Activated T-helper 17 cell treated with anti-CD3 and anti-CD28 coated beads, Interleukin-2, amount 50 U/mL, for 72 hours (primary cell): Measurements from ENCODE around the gene HRG. TPM values are rescaled to one million over a fixed set of nuclear protein-coding genes. Genes with fewer than 3 reads are reported as not detected.
A peak's percentile ranks its signal among the peaks of the same experiment; 100 is the strongest.

Source experiments
- ATAC-seq: fragments of 150-1000 bp; cut with Tn5 transposase; replicated peaks from 2 replicates; pipeline ENCODE4 v1.10.0; 2021; ENCODE audit warnings: mild to moderate bottlenecking, moderate library complexity
- H3K27ac Mint-ChIP-seq: one replicate; pipeline ENCODE4 v1.8.0; 2022; ENCODE audit warnings: mixed read lengths
- H3K27me3 Mint-ChIP-seq: one replicate; pipeline ENCODE4 v1.8.0; 2022; ENCODE audit warnings: mixed read lengths
- H3K36me3 Mint-ChIP-seq: one replicate; pipeline ENCODE4 v1.8.0; 2022; ENCODE audit warnings: low read depth, mild to moderate bottlenecking, mixed read lengths
- H3K4me1 Mint-ChIP-seq: one replicate; pipeline ENCODE4 v1.8.0; 2022; ENCODE audit warnings: mixed read lengths
- H3K4me3 Mint-ChIP-seq: one replicate; pipeline ENCODE4 v1.8.0; 2022; ENCODE audit warnings: mild to moderate bottlenecking, mixed read lengths
- H3K9me3 Mint-ChIP-seq: one replicate; pipeline ENCODE4 v1.8.0; 2022; ENCODE audit warnings: mixed read lengths
- total RNA-seq, 2 donors: library from RNA; stranded (reverse); gene quantifications; one replicate each; pipeline ENCODE4 v1.2.3, GENCODE V29; 2022

HRG gene, protein sequence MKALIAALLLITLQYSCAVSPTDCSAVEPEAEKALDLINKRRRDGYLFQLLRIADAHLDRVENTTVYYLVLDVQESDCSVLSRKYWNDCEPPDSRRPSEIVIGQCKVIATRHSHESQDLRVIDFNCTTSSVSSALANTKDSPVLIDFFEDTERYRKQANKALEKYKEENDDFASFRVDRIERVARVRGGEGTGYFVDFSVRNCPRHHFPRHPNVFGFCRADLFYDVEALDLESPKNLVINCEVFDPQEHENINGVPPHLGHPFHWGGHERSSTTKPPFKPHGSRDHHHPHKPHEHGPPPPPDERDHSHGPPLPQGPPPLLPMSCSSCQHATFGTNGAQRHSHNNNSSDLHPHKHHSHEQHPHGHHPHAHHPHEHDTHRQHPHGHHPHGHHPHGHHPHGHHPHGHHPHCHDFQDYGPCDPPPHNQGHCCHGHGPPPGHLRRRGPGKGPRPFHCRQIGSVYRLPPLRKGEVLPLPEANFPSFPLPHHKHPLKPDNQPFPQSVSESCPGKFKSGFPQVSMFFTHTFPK
- not detected for total RNA-seq

DNA sequence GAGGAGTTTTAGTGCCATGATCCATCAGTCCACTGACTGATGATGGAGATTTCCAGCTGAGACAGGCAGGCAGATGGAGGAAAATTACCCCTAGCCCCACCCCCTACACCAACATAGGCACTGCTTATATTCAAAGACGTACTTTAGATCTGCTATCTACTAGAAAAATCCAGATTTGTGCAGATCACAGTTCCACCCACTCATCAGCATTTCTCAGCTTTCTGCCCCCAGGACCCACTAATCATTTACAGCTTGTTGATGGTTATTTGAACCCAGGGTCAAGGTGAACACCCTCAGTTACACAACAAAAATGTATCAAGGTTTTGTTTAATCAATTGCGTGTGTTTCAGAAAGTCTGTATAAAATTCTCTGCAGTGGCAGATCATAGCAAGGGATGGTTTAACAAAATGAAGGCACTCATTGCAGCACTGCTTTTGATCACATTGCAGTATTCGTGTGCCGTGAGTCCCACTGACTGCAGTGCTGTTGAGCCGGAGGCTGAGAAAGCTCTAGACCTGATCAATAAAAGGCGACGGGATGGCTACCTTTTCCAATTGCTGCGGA lies at the start of gene HRG:
Gene HRG, plus strand, starts transcription at position 390 of the 564 bp plus-strand sequence. Its CDS starts 18 bp downstream, at position 408.
- Mint-ChIP-seq H3K9me3 (no peaks in the 10 kb centered on the region), H3K4me1 (peaks cover 9% of the 10 kb centered on the region), H3K36me3 (no peaks in the 10 kb centered on the region), H3K27ac (no peak within 1 kb of the TSS), H3K27me3 (peaks cover 5% of the 10 kb centered on the region), H3K4me3 (no peak within 1 kb of the TSS)
- no peak for ATAC-seq

DNA sequence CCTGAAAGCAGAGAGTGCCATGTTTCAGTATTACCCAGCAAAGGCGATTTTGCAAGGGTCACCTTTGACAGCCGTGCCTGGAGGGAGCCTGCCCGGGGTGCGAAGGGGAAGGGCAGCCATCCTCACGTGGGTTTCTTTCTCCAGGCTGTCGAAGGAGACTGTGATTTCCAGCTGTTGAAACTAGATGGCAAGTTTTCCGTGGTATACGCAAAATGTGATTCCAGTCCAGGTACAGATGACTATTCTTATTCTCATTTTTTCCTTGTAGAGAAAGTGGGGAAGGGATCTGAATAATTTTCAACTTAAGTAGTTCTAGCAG lies 49.6 kb upstream of the HRG start:
- no peak for ATAC-seq
- no peak overlapping the region for H3K27ac Mint-ChIP-seq
- H3K27me3 Mint-ChIP-seq: peaks cover 22% of the 10 kb centered on the region
- H3K36me3 Mint-ChIP-seq: no peaks in the 10 kb centered on the region
- H3K9me3 Mint-ChIP-seq: no peaks in the 10 kb centered on the region
- H3K4me1 Mint-ChIP-seq: peaks cover 15% of the 10 kb centered on the region
- peak overlapping the region; percentile 75 for H3K4me3 Mint-ChIP-seq

DNA sequence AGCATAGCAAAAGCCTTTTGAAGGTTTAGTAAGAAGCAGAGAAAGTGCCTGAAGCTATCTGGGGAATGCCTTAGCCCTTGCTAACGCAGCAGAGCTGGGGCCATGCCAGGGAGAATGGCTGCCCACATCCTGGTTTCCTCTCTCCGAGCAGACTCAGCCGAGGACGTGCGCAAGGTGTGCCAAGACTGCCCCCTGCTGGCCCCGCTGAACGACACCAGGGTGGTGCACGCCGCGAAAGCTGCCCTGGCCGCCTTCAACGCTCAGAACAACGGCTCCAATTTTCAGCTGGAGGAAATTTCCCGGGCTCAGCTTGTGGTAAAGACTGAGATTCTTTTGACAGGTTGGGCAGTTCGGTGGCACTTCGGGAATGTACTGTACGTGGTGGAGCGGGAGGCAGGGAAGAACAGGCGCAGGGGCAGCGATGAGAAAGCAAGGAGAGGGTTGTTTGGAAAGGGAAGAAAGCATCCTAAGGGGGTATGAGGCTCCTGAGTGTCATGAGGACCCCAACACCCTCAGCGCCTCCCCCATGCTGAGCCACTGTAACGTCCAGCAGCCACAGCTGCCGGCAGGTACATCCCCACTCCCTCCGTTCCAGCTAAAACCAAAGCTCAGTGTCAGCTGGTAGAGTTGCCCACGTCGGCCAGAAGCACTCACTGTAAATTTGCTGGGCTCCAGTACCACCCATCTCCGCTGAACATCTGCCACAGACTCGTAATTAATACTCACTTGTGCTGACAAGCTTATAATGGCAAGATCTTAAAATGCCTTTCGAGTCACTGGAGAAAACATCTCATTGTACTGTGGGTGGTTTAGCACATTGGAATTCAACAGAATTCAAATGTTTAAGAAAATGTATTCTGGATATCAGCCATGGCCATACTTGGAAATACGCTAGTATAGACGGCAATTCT lies 48.5 kb upstream of the HRG start:
- peaks cover 15% of the 10 kb centered on the region for H3K4me1 Mint-ChIP-seq
- H3K36me3 Mint-ChIP-seq: no peaks in the 10 kb centered on the region
- no peaks in the 10 kb centered on the region for H3K9me3 Mint-ChIP-seq
- H3K27ac Mint-ChIP-seq: peak overlapping the region; percentile 36
- peak; percentile 99 for ATAC-seq
- peak overlapping the region; percentile 75 for H3K4me3 Mint-ChIP-seq
- peaks cover 27% of the 10 kb centered on the region for H3K27me3 Mint-ChIP-seq

DNA sequence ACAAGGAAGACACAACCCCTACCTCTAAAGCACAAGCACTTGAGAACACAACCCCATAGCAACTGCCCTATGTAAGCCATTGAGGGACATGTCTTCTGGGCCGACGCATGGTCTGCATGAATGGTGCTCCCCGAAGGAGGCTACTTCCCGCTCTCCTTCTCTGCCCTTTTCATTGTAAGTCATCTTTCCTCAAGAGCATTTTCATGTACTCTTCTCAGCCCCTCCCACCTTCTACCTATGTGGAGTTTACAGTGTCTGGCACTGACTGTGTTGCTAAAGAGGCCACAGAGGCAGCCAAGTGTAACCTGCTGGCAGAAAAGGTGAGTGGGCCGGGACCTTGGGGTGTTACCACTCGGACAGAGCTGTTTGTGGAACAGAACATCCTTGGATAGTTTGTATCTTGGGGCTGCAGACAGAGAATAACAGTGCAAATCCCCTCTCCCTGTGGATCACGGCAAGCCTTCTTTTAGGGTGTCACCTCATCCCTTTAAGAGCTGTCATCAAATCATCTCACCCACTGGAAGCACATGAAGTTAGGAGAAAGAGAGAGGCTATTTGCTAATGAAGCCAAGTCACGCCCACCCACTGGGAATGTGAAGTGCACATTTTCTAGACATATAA lies 47.4 kb upstream of the HRG start:
- Mint-ChIP-seq H3K4me1 (peaks cover 15% of the 10 kb centered on the region), H3K27me3 (peaks cover 32% of the 10 kb centered on the region), H3K27ac (no peak overlapping the region), H3K36me3 (no peaks in the 10 kb centered on the region), H3K9me3 (no peaks in the 10 kb centered on the region), H3K4me3 (peak overlapping the region; percentile 75)
- no peak for ATAC-seq

DNA sequence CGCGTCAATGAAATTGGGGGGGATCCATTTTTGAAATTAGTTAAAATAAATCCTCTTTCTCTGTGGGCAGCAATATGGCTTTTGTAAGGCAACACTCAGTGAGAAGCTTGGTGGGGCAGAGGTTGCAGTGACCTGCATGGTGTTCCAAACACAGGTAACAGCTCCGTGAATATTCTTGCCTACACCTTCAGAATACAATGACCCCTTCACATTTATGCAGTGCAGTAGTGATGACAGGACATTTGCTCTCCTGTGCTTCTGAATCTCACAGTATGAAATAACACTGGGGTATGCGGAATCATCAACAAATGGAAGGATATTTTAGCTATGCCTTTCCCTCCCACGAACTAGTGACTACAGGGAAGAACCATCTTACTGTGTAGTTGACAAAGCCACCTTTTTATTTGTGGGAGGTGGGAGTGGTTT lies 46.0 kb upstream of the HRG start:
- Mint-ChIP-seq H3K9me3 (no peaks in the 10 kb centered on the region), H3K4me1 (peaks cover 9% of the 10 kb centered on the region), H3K4me3 (no peak overlapping the region), H3K36me3 (no peaks in the 10 kb centered on the region), H3K27me3 (peaks cover 31% of the 10 kb centered on the region), H3K27ac (no peak overlapping the region)
- no peak for ATAC-seq

DNA sequence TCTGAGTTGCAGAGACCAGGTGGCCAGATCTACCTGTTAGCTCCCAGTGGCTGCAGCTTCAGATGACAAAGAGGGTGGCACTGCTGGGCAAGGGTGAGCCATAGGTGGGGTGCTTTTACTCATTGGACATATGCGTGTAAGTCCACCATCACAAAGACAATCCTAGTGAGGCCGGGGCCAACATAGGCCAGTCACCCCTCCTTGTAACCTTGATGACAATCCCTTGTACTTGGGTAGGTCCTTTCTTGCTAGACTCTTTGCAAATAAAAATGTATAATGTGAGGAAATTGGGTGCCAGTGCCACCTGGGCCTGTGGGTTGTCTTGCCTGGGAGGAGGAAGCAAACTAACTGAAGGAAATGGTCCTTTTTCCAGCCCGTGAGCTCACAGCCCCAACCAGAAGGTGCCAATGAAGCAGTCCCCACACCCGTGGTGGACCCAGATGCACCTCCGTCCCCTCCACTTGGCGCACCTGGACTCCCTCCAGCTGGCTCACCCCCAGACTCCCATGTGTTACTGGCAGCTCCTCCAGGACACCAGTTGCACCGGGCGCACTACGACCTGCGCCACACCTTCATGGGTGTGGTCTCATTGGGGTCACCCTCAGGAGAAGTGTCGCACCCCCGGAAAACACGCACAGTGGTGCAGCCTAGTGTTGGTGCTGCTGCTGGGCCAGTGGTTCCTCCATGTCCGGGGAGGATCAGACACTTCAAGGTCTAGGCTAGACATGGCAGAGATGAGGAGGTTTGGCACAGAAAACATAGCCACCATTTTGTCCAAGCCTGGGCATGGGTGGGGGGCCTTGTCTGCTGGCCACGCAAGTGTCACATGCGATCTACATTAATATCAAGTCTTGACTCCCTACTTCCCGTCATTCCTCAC lies 45.4 kb upstream of the HRG start:
- H3K4me3 Mint-ChIP-seq: no peak overlapping the region
- no peaks in the 10 kb centered on the region for H3K36me3 Mint-ChIP-seq
- H3K9me3 Mint-ChIP-seq: no peaks in the 10 kb centered on the region
- H3K27me3 Mint-ChIP-seq: peaks cover 28% of the 10 kb centered on the region
- no peak overlapping the region for H3K27ac Mint-ChIP-seq
- H3K4me1 Mint-ChIP-seq: peaks cover 6% of the 10 kb centered on the region
- no peak for ATAC-seq

DNA sequence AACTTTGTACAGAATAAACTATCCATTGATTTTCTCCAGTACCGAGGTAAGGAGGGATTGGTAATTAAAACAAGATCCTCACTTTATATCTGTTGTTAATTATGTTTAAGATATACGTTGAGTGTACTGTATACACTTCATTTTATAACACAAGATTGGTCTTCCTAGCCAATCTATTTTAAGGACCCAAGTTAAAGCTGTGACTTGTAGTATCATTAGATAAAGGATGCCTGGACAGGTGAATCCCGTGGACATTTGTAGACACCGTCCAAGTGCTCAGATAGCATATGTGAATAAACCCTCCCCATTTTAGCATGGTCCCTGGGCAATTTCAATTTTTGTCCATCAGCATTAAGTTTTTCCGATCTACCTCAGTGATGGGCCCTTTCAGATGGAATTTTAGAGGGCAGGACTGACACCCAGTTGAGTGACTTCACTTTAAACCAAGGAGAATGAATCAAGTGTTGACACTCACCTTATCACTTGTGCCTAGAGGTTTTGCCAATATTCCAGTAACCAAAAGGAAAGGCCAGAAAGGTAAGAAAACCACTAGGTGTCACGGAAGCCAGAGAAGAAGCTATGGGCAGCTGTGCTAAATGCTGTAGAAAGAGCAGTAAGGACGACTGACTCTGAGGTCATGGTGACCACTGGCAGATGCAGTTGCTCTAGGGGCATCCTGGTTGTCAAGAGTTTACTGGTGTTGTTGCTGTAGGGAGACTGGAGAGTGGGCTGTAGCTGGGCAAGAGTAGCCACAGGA lies 43.7 kb upstream of the HRG start:
- Mint-ChIP-seq H3K27ac (no peak overlapping the region), H3K4me1 (peaks cover 3% of the 10 kb centered on the region), H3K4me3 (no peak overlapping the region), H3K27me3 (peaks cover 28% of the 10 kb centered on the region), H3K36me3 (no peaks in the 10 kb centered on the region), H3K9me3 (no peaks in the 10 kb centered on the region)
- ATAC-seq: no peak

DNA sequence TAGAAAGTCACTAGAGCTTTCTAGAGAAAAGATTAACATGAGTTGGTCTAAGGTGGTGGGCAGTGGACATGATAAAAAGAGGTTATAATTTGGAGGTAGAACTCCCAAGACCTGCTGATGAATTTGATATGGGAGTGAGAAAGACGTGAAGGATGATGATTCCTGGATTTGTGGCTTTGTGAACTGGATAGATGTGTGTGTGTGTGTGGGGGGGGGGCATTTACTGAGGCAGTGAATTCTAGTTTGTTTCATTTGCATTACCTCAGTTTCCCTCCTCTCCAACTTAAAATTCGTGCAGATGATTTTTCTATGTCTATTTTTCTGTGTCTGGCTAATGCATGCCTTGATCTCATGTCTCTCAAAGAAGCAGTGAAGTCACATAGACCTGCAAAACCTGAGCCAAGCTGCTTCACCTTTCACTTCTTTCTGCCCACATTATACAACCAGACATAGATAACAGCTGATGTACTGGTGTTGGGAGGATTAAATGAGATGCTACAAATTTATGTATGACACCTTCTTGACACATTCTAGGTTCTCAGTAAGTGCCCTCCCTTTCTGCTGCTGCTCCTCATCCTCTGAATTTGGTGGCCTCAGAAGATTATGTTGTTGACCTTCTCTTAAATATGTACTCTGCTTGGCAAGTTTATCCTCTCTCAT lies 43.0 kb upstream of the HRG start:
- no peaks in the 10 kb centered on the region for H3K4me1 Mint-ChIP-seq
- H3K27ac Mint-ChIP-seq: no peak overlapping the region
- no peaks in the 10 kb centered on the region for H3K9me3 Mint-ChIP-seq
- ATAC-seq: no peak
- no peaks in the 10 kb centered on the region for H3K36me3 Mint-ChIP-seq
- peaks cover 22% of the 10 kb centered on the region for H3K27me3 Mint-ChIP-seq
- H3K4me3 Mint-ChIP-seq: no peak overlapping the region

DNA sequence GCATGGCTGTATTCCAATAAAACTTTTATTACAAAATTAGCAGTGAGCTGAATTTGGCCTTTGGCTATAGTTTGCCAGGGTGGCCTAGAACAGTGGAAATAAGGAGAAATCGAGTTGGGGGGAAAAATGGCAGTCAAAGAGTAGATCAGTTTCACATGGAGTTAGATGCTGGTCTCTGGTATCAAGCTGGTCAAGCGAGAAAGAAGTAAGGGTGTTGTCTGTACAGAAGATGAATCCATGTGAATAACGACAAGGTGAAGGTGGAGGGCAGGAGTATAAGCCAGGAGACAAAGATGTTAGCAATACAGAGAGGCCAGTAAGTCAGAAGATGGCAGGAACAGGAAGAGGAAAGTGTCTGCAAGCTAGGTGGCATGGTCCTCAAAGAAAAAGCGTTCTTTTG lies 41.2 kb upstream of the HRG start:
- no peaks in the 10 kb centered on the region for H3K9me3 Mint-ChIP-seq
- peaks cover 17% of the 10 kb centered on the region for H3K27me3 Mint-ChIP-seq
- H3K27ac Mint-ChIP-seq: no peak overlapping the region
- no peak for ATAC-seq
- no peaks in the 10 kb centered on the region for H3K4me1 Mint-ChIP-seq
- no peaks in the 10 kb centered on the region for H3K36me3 Mint-ChIP-seq
- H3K4me3 Mint-ChIP-seq: no peak overlapping the region

DNA sequence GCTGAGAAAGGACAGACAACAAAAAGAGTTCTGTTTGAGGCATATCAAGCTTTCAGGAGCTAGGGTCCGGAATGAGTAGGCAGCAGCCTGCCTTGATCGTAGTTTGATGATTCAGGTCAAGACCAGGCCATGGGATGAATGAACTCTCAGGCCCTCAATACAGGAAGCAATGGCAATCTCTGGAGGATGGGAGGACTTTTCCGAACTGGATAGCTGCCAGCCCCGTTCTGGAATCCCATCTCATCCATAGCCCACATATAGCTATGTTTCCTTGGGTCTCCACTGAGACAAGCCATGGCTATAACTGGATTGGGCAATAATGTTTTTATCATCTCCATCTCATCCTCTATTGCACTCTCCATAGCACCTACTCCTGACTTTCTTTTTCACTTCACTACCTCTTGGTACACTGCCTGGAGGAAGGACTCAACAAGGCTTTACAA lies 40.2 kb upstream of the HRG start:
- Mint-ChIP-seq H3K27ac (no peak overlapping the region), H3K27me3 (peaks cover 22% of the 10 kb centered on the region), H3K9me3 (no peaks in the 10 kb centered on the region), H3K4me1 (no peaks in the 10 kb centered on the region), H3K4me3 (no peak overlapping the region), H3K36me3 (no peaks in the 10 kb centered on the region)
- ATAC-seq: no peak

DNA sequence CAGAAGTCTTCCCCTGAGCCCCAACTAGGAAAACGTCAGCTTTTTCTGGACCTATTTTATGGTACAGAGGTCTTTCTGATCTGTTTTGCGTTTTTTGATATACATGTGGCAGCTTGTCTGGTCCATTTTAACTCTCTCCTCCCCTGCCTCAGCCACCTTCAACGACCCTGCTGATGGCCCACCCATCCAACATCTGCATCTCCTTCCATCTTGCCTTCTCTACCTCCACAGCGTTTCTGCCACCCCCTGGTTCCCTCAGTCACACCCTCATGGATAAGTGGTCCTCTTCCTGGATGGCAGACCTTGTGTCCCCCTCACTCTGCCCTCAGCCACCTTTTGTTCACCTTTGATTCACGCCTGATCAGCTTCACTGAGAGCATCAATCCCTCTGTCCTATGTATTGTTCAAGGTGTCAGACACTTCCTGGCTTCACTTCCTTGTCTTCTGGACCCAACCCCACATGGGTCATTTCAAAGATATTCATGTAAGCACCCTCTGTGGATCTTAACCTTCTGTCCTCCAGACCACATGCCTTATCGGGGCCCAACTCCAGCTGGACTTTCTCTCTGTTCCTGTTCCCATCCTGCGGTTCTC lies 39.5 kb upstream of the HRG start:
- H3K4me3 Mint-ChIP-seq: no peak overlapping the region
- peaks cover 28% of the 10 kb centered on the region for H3K27me3 Mint-ChIP-seq
- H3K4me1 Mint-ChIP-seq: peaks cover 4% of the 10 kb centered on the region
- H3K9me3 Mint-ChIP-seq: no peaks in the 10 kb centered on the region
- no peak overlapping the region for H3K27ac Mint-ChIP-seq
- H3K36me3 Mint-ChIP-seq: no peaks in the 10 kb centered on the region
- ATAC-seq: no peak

DNA sequence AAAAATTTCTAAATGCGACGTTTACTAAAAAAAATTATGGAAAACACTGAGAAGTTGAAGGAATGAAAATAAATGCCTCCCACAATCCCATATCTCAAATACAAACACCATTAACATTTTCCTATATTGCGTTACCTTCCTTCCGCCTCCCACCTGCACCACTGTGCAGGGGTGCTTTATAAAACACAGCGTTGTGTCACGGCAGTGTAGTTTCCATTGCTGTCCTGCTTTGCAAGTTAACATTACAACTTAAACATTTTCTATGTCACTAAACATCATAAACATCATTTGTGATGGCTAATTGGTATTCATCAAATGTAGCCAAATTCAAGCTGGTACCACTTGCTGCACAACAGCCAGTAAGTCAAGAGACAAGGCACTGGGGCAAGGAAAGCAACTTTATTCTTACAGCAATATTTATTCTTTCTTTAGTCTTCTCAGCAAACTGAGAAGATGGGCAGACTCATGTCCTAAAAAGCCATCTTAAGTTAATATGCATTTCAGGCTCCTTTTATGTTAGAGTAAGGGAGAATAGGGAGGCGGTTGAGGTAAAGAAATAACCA lies 37.9 kb upstream of the HRG start:
- no peak for ATAC-seq
- Mint-ChIP-seq H3K9me3 (no peaks in the 10 kb centered on the region), H3K4me3 (no peak overlapping the region), H3K27ac (no peak overlapping the region), H3K4me1 (peaks cover 4% of the 10 kb centered on the region), H3K36me3 (no peaks in the 10 kb centered on the region), H3K27me3 (peaks cover 19% of the 10 kb centered on the region)
